Testis (tissue), 2 donors: ENCODE measurements around the gene ZNF280A.

ENCODE experiments used
- POLR2A ChIP-seq: fragments of 450-650 bp; IDR thresholded peaks from one replicate; pipeline ENCODE4 v1.6.1; 2017; ENCODE audit warnings: antibody characterized with exemption, mild to moderate bottlenecking, moderate library complexity
- TF ChIP-seq, protein P1 (sequence below), 3 experiments: fragments of 450-650 bp in 2 of 3; fragments of 200-600 bp in 1 of 3; sonication (generic) in 1 of 3; IDR thresholded peaks; one replicate each; pipeline ENCODE4 v1.5.1; 2016 to 2019; ENCODE audit warnings: antibody characterized with exemption in 3 of 3, mild to moderate bottlenecking in 2 of 3, moderate library complexity in 1 of 3

DNA sequence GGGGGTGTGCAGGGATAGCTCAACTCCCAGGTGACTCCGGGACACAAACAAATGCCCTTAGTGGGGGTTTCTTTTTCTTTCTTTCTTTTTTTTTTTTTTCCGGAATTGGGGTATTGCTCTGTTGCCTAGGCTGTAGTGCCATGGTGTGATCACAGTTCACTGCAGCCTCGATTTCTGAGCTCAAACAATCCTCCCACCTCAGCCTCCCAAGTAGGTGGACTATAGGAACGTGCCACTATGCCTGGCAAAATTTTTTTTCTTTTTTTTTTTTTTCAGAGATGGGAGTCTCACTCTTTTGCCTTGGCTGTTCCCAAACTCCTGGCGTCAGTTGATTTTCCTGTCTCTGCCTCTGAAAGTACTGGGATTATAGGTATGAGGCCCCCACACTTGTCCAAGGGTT lies 13.8 kb upstream of the ZNF280A start:
- TF ChIP-seq, protein P1, sequence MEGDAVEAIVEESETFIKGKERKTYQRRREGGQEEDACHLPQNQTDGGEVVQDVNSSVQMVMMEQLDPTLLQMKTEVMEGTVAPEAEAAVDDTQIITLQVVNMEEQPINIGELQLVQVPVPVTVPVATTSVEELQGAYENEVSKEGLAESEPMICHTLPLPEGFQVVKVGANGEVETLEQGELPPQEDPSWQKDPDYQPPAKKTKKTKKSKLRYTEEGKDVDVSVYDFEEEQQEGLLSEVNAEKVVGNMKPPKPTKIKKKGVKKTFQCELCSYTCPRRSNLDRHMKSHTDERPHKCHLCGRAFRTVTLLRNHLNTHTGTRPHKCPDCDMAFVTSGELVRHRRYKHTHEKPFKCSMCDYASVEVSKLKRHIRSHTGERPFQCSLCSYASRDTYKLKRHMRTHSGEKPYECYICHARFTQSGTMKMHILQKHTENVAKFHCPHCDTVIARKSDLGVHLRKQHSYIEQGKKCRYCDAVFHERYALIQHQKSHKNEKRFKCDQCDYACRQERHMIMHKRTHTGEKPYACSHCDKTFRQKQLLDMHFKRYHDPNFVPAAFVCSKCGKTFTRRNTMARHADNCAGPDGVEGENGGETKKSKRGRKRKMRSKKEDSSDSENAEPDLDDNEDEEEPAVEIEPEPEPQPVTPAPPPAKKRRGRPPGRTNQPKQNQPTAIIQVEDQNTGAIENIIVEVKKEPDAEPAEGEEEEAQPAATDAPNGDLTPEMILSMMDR (IDR thresholded peaks at IDR 0.05): no peak
- no peak for TF ChIP-seq POLR2A
